K562 (cell line): ENCODE data around the gene SLC2A4RG. TPM values are rescaled to one million over a fixed set of nuclear protein-coding genes. Genes with fewer than 3 reads are reported as not detected.

ENCODE experiments used
- ATF4 ChIP-seq: fragments of 450-650 bp; formaldehyde crosslinking; IDR thresholded peaks from 2 replicates; pipeline ENCODE4 v1.4.0; 2022; ENCODE audit warnings: mild to moderate bottlenecking, moderate library complexity
- BDP1 ChIP-seq: IDR thresholded peaks from 3 replicates; pipeline ENCODE4 v1.6.1; 2011; ENCODE audit not compliant: insufficient read length, insufficient read depth
- CBX1 ChIP-seq: sonication (generic); IDR thresholded peaks from 2 replicates; pipeline ENCODE4 v1.6.1; 2016; ENCODE audit warnings: antibody characterized with exemption, low read depth, mild to moderate bottlenecking
- ELF1 ChIP-seq: fragments of 200-800 bp; sonication (Bioruptor generic); IDR thresholded peaks from 2 replicates; pipeline ENCODE4 v1.6.1; 2016; ENCODE audit warnings: missing genetic modification characterization, missing compliant biosample characterization
- FOXK2 ChIP-seq, 2 experiments: fragments of 450-650 bp; IDR thresholded peaks in 1 of 2; conservative IDR thresholded peaks in 1 of 2; 2 replicates each; pipeline ENCODE4 v1.6.1; 2016; ENCODE audit warnings: low read depth in 2 of 2, mild to moderate bottlenecking in 1 of 2
- HDAC6 ChIP-seq: IDR thresholded peaks from 2 replicates; pipeline ENCODE4 v1.6.1; 2012; ENCODE audit warnings: low read depth, mild to moderate bottlenecking, control low read depth, inconsistent platforms, low read length, moderate library complexity
- HMG20A ChIP-seq: fragments of 450-650 bp; formaldehyde crosslinking; conservative IDR thresholded peaks from 2 replicates; pipeline ENCODE4 v1.4.0; 2020; ENCODE audit warnings: mild to moderate bottlenecking, mixed read lengths
- HNRNPL ChIP-seq: fragments of 200-400 bp; formaldehyde crosslinking; IDR thresholded peaks from 2 replicates; pipeline ENCODE4 v1.6.1; 2017; ENCODE audit warnings: low read depth, mild to moderate bottlenecking, low read length
- MBD2 ChIP-seq: sonication (generic); IDR thresholded peaks from 2 replicates; pipeline ENCODE4 v1.6.1; 2016; ENCODE audit warnings: low read depth, borderline replicate concordance
- MIER1 ChIP-seq: fragments of 450-650 bp; IDR thresholded peaks from 2 replicates; pipeline ENCODE4 v1.6.1; 2016; ENCODE audit warnings: antibody characterized with exemption, mild to moderate bottlenecking, low read depth
- MYNN ChIP-seq, 2 experiments: sonication (generic); formaldehyde crosslinking in 1 of 2; IDR thresholded peaks; 2 replicates each; pipeline versions ENCODE4 v1.5.0 to v1.6.1; 2016 to 2020; ENCODE audit warnings: antibody characterized with exemption in 1 of 2, missing genetic modification reagents in 1 of 2
- NELFE ChIP-seq: IDR thresholded peaks from 2 replicates; pipeline ENCODE4 v1.6.1; 2011; ENCODE audit warnings: mild to moderate bottlenecking; ENCODE audit not compliant: insufficient read depth, insufficient read length
- OTX1 ChIP-seq: fragments of 450-650 bp; formaldehyde crosslinking; IDR thresholded peaks from 2 replicates; pipeline ENCODE4 v1.4.0; 2022; ENCODE audit warnings: mild to moderate bottlenecking
- SMC3 ChIP-seq: conservative IDR thresholded peaks from 2 replicates; pipeline ENCODE4 v1.6.1; 2011; ENCODE audit warnings: low read depth, low read length, improper control_type of control experiment; ENCODE audit not compliant: insufficient read depth
- TBP ChIP-seq: optimal IDR thresholded peaks from 2 replicates; pipeline ENCODE3; 2011; ENCODE audit warnings: low read depth, low read length, improper control_type of control experiment
- THRB ChIP-seq: fragments of 450-650 bp; formaldehyde crosslinking; conservative IDR thresholded peaks from 2 replicates; pipeline ENCODE4 v1.4.0; 2022; ENCODE audit warnings: mild to moderate bottlenecking, missing genetic modification characterization
- ZBTB1 ChIP-seq: sonication (generic); formaldehyde crosslinking; IDR thresholded peaks from 2 replicates; pipeline ENCODE4 v1.8.1; 2023; ENCODE audit warnings: missing genetic modification reagents, low read depth, mild to moderate bottlenecking, borderline replicate concordance
- ZKSCAN1 ChIP-seq: fragments of 150-350 bp; IDR thresholded peaks from 2 replicates; pipeline ENCODE4 v1.6.1; 2016; ENCODE audit warnings: low read depth, low read length
- ZNF184 ChIP-seq: sonication (generic); formaldehyde crosslinking; IDR thresholded peaks from 2 replicates; pipeline ENCODE4 v1.5.0; 2020; ENCODE audit warnings: missing genetic modification reagents
- ZNF280B ChIP-seq: fragments of 250-450 bp; sonication (Bioruptor Pico); IDR thresholded peaks from 2 replicates; pipeline ENCODE4 v1.5.1; 2021; ENCODE audit warnings: mild to moderate bottlenecking
- ZNF347 ChIP-seq: fragments of 450-650 bp; formaldehyde crosslinking; IDR thresholded peaks from 2 replicates; pipeline ENCODE4 v1.4.0; 2020; ENCODE audit warnings: low read depth, mild to moderate bottlenecking, moderate library complexity
- ZNF41 ChIP-seq: fragments of 250-450 bp; sonication (Bioruptor Pico); conservative IDR thresholded peaks from 2 replicates; pipeline ENCODE4 v1.4.0; 2020; ENCODE audit warnings: mild to moderate bottlenecking
- ZNF57 ChIP-seq: fragments of 450-650 bp; formaldehyde crosslinking; IDR thresholded peaks from 2 replicates; pipeline ENCODE4 v1.4.0; 2020; ENCODE audit warnings: mild to moderate bottlenecking, moderate library complexity
- polyA plus RNA-seq, 8 experiments: library from polyadenylated mRNA; depleted of rRNA in 4 of 8; stranded (reverse) in 5 of 8; unstranded in 3 of 8; fragments of >200 nt; fragmentation: Nextera tagmentation in 2 of 8; fragmentation: Illumina TruSeq in 1 of 8; extraction: Ambion mirVana in 2 of 8; extraction: Trizol in 1 of 8; gene quantifications; 2 replicates each; pipeline versions ENCODE4 v1.2.1 to v1.2.3, GENCODE V29; 2011 to 2014; ENCODE audit warnings: inconsistent platforms in 1 of 8, missing spikeins in 1 of 8
- total RNA-seq, 7 experiments: library from RNA; depleted of rRNA in 6 of 7; stranded (reverse); fragments of >200 nt in 6 of 7; fragmentation: Illumina TruSeq in 2 of 7; extraction: Trizol in 2 of 7; gene quantifications; 2 replicates each; pipeline versions ENCODE4 v1.2.1 to v1.2.3, GENCODE V29; 2011 to 2021; ENCODE audit warnings: low replicate concordance in 1 of 7
- TF ChIP-seq, protein P1 (sequence below): fragments of 200-800 bp; sonication (Bioruptor generic); IDR thresholded peaks from 2 replicates; pipeline ENCODE4 v1.6.1; 2017; ENCODE audit warnings: missing genetic modification characterization, missing compliant biosample characterization

Gene SLC2A4RG
- total and polyA plus RNA-seq, 9 of the 15 experiments (the other 6 are each of a cell fraction or from before 2014, with no cell fraction given): 0.34 to 97.3 (median 26.5) TPM

DNA sequence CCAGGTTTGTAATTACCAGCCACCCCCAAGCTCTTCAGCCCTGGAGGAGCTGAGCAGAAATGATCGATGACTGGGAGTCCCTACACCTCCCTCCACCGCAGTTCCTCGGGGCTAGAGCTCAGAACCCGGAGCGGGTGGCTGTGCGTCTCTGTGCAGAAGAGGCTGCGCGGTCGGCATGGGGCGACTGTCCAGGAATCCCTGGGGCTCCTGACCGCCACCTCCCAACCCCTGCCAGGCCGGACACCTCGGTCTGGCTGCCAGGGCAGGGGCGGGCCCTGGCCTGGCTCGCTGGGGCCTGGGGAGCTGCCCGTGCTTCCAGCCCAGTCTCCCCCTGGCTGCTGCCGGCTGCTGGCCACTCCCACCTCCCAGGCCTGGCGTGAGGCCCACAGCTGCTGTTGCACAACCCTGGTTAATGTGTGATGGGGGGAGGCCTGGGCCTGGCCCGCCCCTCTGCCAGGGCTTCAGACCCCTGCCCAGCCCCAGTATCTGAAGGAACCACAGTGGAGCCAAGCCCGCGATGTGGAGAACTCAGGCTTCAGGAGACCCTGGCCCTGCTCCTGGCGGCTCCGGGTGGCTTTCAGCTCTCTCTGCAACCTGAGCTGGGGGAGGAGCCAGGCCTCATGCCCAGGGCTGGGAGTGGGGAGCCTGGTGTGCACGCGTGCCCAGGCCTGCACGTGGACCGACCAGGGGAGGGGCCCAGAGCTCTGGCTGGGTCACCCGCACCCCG is 1.2 kb downstream of the SLC2A4RG start (continued):
- TF ChIP-seq ZNF347 (CRISPR knock-in tag): no peak
- no peak for TF ChIP-seq TBP
- no peak for TF ChIP-seq ZKSCAN1
- no peak for TF ChIP-seq SMC3
- no peak for TF ChIP-seq ZNF41
- TF ChIP-seq OTX1 (CRISPR knock-in tag): no peak
- TF ChIP-seq ZNF280B (CRISPR knock-in tag): no peak
- TF ChIP-seq, protein P1, sequence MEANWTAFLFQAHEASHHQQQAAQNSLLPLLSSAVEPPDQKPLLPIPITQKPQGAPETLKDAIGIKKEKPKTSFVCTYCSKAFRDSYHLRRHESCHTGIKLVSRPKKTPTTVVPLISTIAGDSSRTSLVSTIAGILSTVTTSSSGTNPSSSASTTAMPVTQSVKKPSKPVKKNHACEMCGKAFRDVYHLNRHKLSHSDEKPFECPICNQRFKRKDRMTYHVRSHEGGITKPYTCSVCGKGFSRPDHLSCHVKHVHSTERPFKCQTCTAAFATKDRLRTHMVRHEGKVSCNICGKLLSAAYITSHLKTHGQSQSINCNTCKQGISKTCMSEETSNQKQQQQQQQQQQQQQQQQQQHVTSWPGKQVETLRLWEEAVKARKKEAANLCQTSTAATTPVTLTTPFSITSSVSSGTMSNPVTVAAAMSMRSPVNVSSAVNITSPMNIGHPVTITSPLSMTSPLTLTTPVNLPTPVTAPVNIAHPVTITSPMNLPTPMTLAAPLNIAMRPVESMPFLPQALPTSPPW: peak; percentile 89
- TF ChIP-seq ZBTB1 (CRISPR knock-in tag): no peak
- no peak for TF ChIP-seq BDP1
- no peak for TF ChIP-seq MIER1
- no peak for TF ChIP-seq HMG20A (CRISPR knock-in tag)
- no peak for TF ChIP-seq MBD2
- TF ChIP-seq HNRNPL: 0 out of 2 replicates have a peak, but pooled peaks have one; percentile 8
- TF ChIP-seq NELFE: no peak
- no peak for TF ChIP-seq ZNF57 (CRISPR knock-in tag)
- no peak for TF ChIP-seq FOXK2 (conservative IDR thresholded peaks at IDR 0.05 in 1 of 2, IDR thresholded peaks at IDR 0.05 in 1 of 2; ENCODE audit: low read depth in 2 of 2)
- peak; percentile 67; the same call in 1 of the 2 replicates for TF ChIP-seq MYNN (IDR thresholded peaks at IDR 0.05)
- no peak for TF ChIP-seq MYNN (CRISPR knock-in tag; IDR thresholded peaks at IDR 0.05)
- TF ChIP-seq ELF1 (tag): no peak
- TF ChIP-seq ATF4: no peak
- TF ChIP-seq THRB: no peak
- no peak for TF ChIP-seq CBX1
- TF ChIP-seq HDAC6: no peak
- no peak for TF ChIP-seq ZNF184 (CRISPR knock-in tag)
